ENCODE data around the gene CRNKL1.

The CRNKL1 gene

GRCh38 chr20:19986419-19986818 is 65.8 kb downstream of the CRNKL1 start:
- DNase-seq (ENCODE audit: low read depth) = no peak
- H3K4me3 ChIP-seq (ENCODE audit: low read length) = no peak overlapping the region
- TF ChIP-seq, protein P1, sequence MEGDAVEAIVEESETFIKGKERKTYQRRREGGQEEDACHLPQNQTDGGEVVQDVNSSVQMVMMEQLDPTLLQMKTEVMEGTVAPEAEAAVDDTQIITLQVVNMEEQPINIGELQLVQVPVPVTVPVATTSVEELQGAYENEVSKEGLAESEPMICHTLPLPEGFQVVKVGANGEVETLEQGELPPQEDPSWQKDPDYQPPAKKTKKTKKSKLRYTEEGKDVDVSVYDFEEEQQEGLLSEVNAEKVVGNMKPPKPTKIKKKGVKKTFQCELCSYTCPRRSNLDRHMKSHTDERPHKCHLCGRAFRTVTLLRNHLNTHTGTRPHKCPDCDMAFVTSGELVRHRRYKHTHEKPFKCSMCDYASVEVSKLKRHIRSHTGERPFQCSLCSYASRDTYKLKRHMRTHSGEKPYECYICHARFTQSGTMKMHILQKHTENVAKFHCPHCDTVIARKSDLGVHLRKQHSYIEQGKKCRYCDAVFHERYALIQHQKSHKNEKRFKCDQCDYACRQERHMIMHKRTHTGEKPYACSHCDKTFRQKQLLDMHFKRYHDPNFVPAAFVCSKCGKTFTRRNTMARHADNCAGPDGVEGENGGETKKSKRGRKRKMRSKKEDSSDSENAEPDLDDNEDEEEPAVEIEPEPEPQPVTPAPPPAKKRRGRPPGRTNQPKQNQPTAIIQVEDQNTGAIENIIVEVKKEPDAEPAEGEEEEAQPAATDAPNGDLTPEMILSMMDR (conservative IDR thresholded peaks at IDR 0.05; ENCODE audit: low read depth, low read length) = no peak

Measured in retinal pigment epithelial cell (primary cell).